ENCODE results near the gene ENOX2. TPM values are rescaled to one million over a fixed set of nuclear protein-coding genes. Genes with fewer than 3 reads are reported as not detected.

Gene ENOX2
- total and polyA plus RNA-seq, 12 donors = 3.4 to 31.7 (median 18.9) TPM

DNA sequence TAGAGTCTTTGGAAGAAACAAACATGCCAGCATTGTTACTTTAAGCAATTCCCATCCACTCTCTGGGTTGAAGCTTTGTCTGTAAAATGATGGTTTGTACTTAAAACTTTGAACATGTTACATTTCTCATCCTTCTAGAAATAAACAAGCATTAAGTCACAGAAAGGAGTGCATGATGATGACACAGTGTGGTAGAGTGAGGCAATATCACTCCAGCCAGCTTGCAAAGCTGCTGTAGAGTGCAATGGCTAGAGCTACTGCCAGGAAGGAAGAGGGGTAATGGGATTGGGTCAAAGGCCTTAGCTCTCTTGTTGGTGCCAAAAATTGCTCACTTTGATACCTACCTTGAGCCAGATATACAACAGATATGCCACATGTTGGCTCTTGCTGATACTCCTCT, 12.3 kb upstream of the ENOX2 start:
- intact Hi-C loops (cut with DNase I) = loop anchor here (5.0 to 10.0 kb wide), 3 partner anchors 378 to 521 kb away; no protein-coding TSS in a partner anchor
- H3K27ac ChIP-seq = no peak overlapping the region
- H3K36me3 ChIP-seq (replicated peaks in 1 of 2) = no peaks in the 10 kb centered on the region
- H3K4me3 ChIP-seq = no peak overlapping the region
- no peak for TF ChIP-seq CTCF (IDR thresholded peaks at IDR 0.05)
- TF ChIP-seq POLR2A (IDR thresholded peaks at IDR 0.05) = no peak
- no peaks in the 10 kb centered on the region for H3K9me3 ChIP-seq (replicated peaks in 1 of 3)
- H3K4me1 ChIP-seq (replicated peaks in 1 of 2) = no peaks in the 10 kb centered on the region
- peaks cover 8% of the 10 kb centered on the region for H3K27me3 ChIP-seq
- no peak for DNase-seq

DNA sequence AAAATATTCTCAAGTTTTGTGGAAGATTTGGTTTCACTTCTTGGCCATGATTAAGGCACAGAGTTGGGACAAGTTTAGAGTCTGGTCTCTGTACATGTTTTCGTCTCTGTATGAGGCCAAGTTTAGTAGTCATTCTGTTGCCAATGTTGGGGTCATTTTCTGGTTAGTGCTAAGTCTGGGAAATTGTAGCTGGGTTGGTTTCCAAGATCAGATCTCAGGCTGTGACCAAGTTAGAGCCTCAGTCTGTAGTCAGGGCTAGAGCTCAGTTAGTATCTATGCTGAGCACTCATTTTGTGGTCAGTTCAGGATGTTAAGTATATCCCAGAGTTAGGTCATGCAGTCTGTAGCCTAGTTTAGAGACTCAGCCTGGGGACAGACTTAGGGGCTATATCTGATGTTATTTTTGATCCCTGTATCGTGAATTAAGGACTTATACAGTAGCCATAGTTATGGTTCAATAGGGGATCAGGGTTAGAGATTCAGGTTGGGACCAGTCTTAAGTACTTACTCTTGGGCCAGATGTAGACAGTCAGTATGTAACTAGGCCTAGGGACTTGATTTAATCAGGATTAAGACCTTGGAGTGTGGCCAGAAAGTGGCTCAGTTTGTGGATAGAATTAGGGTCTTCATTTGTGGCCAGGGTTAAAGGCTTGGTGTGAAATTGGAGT, 6.6 kb upstream of the ENOX2 start:
- DNase-seq = no peak
- 62 to 84% (median 70%) methylated on average over 2 of the region's 2 CpGs for WGBS, 4 donors
- Histone ChIP-seq H3K4me1 (replicated peaks in 1 of 2) (no peaks in the 10 kb centered on the region), H3K27ac (no peak overlapping the region), H3K27me3 (peaks cover 5% of the 10 kb centered on the region), H3K4me3 (no peak overlapping the region), H3K9me3 (replicated peaks in 1 of 3) (no peaks in the 10 kb centered on the region), H3K36me3 (replicated peaks in 1 of 2) (no peaks in the 10 kb centered on the region)
- TF ChIP-seq POLR2A (IDR thresholded peaks at IDR 0.05) (no peak), CTCF (IDR thresholded peaks at IDR 0.05) (no peak)
- intact Hi-C loops (cut with DNase I) = loop anchor here (10.0 kb wide), 2 partner anchors 375 to 515 kb away; no protein-coding TSS in a partner anchor

DNA sequence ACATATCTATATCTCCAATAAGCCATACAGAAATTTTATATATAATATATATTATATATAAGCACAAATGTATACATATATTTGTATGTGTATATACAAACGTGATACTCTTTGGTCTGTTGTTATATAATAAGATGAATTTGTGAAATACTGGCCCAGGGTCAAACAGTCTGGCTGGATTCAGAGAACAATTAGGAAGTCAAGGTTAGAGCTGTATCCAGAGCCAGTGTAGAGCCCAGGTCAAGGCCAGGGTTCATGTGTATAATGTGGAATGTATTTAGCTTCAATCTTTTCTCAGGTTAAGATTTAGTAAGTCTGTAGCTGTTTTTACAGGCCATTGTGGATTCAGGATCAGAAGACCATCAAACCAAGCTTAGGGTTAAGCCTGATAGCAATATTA, 3.8 kb upstream of the ENOX2 start:
- TF ChIP-seq POLR2A (IDR thresholded peaks at IDR 0.05) (no peak), CTCF (IDR thresholded peaks at IDR 0.05) (no peak)
- Histone ChIP-seq H3K9me3 (replicated peaks in 1 of 3) (no peaks in the 10 kb centered on the region), H3K4me1 (replicated peaks in 1 of 2) (no peaks in the 10 kb centered on the region), H3K4me3 (no peak overlapping the region), H3K27ac (no peak overlapping the region), H3K27me3 (no peaks in the 10 kb centered on the region), H3K36me3 (replicated peaks in 1 of 2) (no peaks in the 10 kb centered on the region)
- DNase-seq = peak in 1 of 7 donors; percentile 2
- WGBS, 4 donors = 14 to 27% (median 24%) methylated on average over 1 of the region's 1 CpG
- intact Hi-C loops (cut with DNase I) = no loop called here

- 0 to 24% (median 9%) methylated on average over 8 to 11 of the region's 11 CpGs for WGBS, 4 donors
- intact Hi-C loops (cut with DNase I) = no loop called here
- Histone ChIP-seq H3K27ac (no peak overlapping the region), H3K36me3 (replicated peaks in 1 of 2) (no peaks in the 10 kb centered on the region), H3K9me3 (replicated peaks in 1 of 3) (no peaks in the 10 kb centered on the region), H3K27me3 (no peaks in the 10 kb centered on the region), H3K4me3 (peak overlapping the region in 2 of 4 donors; percentile 35 to 62), H3K4me1 (replicated peaks in 1 of 2) (no peaks in the 10 kb centered on the region)
- no peak for TF ChIP-seq CTCF (IDR thresholded peaks at IDR 0.05)
- no peak for TF ChIP-seq POLR2A (IDR thresholded peaks at IDR 0.05)
- no peak for DNase-seq
These were observed 595 bp downstream of the ENOX2 start for GRCh38 chrX:130902446-130902782.

Data from adrenal gland (tissue), 12 donors.